Epidermal melanocyte (primary cell): ENCODE data around the gene COL27A1.
"Not testable (repeated sequence)": the region's sequence is repeated elsewhere in the genome, so short reads cannot be mapped to it uniquely, and the experiment has no call there.

Experiments
- DNase-seq: peaks from one replicate; pipeline ENCODE4 v3.0.0; 2011; ENCODE audit warnings: low spot score; ENCODE audit not compliant: insufficient read length

Gene COL27A1

DNA sequence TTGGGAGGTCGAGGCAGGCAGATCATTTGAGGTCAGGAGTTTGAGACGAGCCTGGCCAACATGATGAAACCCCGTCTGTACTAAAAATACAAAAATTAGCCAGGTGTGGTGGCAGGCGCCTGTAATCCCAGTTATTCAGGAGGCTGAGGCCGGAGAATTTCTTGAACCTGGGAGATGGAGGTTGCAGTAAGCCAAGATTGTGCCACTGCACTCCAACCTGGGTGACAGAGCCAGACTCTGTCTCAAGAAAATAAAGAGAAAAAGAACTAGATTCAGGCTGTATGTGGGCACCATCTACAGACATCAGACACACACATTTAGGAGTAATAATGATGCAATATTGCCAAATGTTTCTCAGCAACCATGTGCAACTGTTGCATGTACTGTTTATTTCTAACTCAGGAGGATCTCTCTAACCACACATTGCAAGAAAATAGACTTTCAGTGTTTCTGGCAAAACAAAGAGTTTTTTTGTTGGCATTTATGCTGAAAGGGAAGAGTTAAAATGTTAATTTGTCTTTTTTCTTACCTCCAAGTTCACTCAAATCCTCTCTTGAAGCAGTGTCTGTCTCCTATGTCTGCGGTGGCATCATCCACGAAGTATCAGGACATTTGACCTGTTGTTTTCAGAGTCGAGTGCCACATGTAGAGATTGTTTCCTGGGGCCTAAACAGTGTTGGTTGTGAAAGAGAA lies 162.5 kb downstream of the COL27A1 start:
- peak; percentile 39 for DNase-seq

DNA sequence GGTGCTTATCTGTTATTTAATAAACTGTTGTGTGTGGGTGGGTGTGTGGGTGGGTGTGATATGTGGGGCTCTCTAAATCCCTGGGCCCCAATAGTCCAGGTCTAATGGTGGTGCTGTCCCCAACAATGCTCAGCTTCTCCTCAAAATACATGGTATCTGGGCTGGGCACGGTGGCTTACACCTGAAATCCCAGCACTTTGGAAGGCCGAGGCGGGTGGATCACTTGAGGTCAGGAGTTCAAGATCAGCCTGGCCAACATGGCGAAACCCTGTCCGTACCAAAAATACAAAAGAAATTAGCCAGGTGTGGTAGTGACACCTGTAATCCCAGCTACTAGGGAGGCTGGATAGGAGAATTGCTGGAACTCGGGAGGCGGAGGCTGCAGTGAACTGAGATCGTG lies 163.1 kb downstream of the COL27A1 start:
- no peak for DNase-seq

DNA sequence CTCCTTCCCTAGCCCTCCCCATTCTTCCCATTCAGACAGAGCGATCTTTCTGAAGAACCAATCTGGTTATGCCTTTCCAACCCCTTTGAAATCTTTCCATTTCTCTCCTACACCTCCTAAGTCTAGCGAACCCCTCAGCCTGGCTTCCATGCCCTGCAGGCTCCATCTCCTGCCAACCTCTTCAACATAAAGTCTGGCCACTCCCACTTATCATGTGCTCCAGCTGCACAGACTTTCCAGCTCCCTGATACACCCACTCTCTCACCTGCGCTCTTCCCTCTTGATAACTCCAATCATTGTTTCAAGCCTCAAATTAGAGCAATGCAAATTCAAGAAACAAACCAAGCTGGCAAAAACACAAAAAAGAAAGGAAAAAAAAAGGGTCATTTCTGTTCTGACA lies 163.8 kb downstream of the COL27A1 start:
- DNase-seq, result no peak

DNA sequence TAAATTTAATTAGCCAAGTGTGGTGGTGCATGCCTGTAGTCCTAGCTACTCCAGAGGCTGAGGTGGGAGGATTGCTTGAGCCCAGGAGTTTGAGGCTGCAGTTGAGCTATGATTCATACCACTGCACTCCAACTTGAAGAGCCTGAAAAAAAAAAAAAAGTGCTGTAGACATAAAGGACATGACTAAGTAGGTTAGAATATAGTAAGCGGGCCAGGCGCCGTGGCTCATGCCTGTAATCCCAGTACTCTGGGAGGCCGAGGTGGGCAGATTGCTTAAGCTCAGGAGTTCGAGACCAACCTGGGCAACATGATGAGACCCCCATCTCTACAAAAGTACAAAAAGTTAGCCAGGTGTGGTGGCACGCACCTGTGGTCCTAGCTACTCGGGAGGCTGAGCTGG lies 165.4 kb downstream of the COL27A1 start:
- DNase-seq, result not testable (repeated sequence)

DNA sequence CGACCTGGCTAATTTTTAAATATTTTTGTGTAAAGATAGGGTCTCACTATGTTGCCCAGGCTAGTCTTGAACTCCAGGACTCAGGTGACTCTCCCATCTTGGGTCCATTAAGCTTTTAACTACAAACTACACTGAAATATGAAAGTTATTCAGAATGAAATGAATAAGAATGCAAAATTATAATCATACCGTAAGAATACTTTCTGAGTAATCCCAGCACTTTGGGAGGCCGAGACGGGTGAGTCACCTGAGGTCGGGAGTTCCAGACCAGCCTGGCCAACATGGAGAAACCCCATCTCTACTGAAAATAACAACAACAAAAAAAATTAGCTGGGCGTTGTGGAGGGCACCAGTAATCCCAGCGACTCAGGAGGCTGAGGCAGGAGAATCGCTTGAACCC lies 166.4 kb downstream of the COL27A1 start:
- DNase-seq, result no peak

DNA sequence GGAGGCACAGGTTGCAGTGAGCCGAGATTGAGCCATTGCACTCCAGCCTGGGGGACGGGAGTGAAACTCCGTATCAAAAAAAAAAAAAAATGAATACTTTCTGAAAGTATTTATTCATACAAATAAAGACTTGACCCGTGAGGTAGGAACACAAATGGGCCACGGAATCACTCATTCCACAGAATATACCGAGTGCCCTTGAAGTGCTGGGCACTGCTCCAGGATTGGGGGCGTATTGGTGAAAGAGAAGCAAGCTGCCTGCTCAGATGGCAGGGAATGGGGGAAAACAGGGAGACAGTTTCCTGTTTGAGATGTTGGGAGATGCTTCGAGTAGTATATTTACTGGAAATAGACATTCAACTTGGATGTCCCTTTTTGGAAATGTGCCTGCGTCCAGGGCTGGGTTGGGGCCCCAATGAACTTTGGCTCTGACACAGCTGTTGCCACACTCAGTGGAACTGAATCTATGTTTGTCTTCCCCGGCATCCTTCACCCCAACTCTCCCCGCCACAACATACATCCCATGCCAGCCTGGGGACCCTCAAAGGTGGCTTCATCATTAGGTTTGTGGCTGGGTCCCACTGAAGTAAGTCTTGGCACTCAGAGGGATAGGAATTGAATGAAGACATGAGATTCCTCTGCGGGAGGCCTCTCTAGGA lies 167.0 kb downstream of the COL27A1 start:
- not testable (repeated sequence) for DNase-seq

DNA sequence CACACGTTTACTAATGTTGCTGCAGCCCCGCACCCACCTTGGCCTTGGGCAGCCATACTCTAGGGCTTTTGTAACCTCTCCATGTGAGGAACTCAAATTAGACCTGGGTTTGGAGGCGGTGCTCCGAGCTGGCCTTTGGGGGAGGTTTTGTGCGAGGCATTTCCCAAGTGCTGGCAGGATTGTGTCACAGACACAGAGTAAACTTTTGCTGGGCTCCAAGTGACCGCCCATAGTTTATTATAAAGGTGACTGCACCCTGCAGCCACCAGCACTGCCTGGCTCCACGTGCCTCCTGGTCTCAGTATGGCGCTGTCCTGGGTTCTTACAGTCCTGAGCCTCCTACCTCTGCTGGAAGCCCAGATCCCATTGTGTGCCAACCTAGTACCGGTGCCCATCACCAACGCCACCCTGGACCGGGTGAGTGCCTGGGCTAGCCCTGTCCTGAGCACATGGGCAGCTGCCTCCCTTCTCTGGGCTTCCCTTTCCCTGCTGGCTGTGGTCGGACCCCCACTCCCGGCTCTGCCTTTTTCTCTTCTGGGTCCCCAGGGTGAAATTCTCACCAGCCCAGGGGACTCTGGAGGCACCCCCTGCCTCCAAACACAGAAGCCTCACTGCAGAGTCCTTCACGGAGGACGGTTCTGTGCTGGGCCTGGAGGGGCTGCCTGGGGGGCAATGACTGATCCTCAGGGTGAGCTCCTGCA lies 167.6 kb downstream of the COL27A1 start, which contains the start of gene ORM1:
Gene ORM1, plus strand, starts transcription at position 268 of the 701 bp plus-strand sequence. Its CDS starts 36 bp downstream, at position 304.
- not testable (repeated sequence) for DNase-seq

DNA sequence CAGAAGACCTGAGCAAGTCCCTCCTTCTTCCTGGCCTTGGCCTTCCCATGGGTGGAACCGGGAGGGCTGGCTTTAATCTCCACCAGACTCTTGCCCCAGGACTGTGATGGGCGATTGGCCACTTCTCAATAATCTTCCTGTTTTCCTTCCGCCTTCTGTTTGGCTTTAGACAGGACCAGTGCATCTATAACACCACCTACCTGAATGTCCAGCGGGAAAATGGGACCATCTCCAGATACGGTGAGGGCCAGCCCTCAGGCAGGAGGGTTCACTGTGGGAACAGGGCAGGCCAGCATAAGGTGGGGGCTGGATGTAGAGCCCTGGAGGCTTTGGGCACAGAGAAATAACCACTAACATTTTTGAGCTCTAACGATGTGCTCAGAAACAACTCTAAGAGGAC lies 168.5 kb downstream of the COL27A1 start:
- DNase-seq, result not testable (repeated sequence)

DNA sequence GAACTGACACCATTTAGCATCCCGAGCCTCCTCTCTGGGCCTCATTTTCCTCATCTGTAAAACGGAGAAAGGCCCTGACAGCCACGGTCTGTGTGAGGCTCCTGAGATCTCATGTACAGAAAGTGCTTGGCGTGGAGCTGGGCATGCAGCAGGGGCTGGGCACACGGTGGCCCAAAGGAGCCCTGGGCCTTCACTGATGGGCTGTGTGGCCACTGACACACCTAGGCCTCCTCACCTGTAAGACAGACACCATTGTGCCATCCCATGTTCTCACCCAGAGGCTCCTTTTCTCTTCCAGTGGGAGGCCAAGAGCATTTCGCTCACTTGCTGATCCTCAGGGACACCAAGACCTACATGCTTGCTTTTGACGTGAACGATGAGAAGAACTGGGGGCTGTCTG lies 169.2 kb downstream of the COL27A1 start:
- no peak for DNase-seq

DNA sequence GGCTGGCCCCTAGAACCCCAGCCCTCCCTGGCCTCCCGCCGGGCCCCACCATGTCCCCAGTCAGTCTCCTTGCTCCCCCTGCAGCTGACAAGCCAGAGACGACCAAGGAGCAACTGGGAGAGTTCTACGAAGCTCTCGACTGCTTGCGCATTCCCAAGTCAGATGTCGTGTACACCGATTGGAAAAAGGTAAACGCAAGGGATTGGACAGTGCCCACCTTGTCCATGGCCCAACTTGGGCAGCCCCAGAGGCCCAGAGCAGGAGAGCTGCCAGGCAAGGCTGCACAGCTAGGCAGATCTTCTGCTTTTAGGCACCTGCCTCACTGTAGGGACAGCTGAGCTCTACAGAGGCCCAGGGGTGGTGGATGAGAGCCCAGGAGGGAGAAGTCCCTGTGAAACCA lies 169.6 kb downstream of the COL27A1 start:
- DNase-seq, result not testable (repeated sequence)

DNA sequence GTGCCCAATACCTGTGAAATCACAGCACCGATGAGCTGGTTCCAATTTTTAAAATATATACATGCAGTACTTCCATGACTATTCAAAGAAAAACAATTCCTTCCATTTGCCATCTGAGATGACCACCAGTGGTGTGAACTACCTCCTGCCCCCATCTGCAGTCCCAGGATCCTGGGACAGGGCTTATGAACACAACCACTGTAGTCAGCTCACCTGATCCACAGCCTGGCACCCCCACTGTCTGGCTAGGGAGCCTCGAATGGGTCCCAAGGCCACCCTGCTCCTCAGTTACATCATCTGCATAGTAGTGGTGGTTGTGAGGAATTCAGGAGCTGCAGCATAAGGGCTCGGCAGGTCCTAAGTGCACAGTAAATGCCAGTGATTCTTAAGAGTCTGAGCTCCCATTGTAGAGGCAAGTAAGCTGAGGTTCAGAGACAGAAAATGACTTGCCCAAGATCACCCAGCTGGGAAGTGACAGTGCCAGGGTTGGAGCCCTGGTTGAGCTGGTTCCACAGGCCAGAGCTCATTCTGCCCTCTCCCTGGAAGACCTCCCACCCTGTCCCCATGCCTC lies 170.4 kb downstream of the COL27A1 start:
- DNase-seq, result not testable (repeated sequence)

DNA sequence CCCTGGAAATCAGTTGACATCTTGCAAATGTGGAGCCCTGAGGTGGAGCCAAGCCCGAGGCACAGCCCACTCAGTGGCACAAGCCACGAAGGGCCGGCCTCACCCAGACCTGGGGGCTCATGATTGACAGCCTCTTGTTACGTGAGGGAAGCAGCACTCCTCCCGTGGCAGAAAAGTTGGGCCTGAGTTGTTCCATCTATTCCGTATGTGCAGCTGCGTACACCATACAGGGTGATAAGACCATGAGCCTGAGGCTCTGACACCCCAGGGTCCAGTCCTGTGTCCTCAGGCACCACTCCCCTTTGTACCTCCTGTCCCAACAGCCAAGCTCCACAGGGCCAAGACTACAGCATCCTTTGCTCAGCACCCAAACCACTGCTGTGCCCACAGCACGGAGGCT lies 172.4 kb downstream of the COL27A1 start:
- DNase-seq, result no peak

DNA sequence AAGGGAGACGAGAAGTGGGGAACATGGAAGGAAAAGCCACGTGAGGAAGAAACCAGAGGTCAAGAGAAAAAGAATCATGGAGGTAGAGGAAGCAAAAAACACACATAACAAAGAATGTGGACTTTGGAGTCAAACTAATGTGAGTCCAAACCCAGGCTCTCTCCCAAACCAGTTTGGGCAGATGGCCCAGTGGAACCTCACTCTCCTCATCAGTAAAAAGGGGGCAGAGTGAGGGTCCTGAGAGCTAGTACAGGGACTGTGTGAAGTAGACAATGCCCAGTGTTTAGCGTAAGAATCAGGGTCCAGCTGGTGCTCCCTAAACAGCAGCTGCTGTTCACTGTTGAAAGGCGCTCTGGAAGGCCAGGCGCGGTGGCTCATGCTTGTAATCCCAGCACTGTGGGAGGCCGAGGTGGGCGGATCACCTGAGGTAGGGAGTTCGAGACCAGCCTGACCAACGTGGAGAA lies 173.1 kb downstream of the COL27A1 start:
- DNase-seq, result not testable (repeated sequence)

DNA sequence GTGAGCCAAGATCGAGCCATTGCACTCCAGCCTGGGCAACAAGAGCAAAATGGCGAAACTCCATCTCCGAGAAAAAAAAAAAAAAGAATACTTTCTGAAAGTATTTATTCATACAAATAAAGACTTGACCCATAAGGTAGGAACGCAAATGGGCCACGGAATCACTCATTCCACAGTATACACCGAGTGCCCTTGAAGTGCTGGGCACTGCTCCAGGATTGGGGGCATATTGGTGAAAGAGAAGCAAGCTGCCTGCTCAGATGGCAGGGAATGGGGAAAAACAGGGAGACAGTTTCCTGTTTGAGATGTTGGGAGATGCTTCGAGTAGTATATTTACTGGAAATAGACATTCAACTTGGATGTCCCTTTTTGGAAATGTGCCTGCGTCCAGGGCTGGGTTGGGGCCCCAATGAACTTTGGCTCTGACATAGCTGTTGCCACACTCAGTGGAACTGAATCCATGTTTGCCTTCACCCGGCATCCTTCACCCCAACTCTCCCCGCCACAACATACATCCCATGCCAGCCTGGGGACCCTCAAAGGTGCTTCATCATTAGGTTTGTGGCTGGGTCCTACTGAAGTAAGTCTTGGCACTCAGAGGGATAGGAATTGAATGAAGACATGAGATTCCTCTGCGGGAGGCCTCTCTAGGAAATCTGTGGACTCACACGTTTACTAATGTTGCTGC lies 173.7 kb downstream of the COL27A1 start:
- not testable (repeated sequence) for DNase-seq

DNA sequence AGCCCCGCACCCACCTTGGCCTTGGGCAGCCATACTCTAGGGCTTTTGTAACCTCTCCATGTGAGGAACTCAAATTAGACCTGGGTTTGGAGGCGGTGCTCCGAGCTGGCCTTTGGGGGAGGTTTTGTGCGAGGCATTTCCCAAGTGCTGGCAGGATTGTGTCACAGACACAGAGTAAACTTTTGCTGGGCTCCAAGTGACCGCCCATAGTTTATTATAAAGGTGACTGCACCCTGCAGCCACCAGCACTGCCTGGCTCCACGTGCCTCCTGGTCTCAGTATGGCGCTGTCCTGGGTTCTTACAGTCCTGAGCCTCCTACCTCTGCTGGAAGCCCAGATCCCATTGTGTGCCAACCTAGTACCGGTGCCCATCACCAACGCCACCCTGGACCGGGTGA lies 174.3 kb downstream of the COL27A1 start, which contains the start of gene ORM2:
Gene ORM2, plus strand, starts transcription at position 245 of the 398 bp plus-strand sequence. Its CDS starts 36 bp downstream, at position 281.
- not testable (repeated sequence) for DNase-seq

DNA sequence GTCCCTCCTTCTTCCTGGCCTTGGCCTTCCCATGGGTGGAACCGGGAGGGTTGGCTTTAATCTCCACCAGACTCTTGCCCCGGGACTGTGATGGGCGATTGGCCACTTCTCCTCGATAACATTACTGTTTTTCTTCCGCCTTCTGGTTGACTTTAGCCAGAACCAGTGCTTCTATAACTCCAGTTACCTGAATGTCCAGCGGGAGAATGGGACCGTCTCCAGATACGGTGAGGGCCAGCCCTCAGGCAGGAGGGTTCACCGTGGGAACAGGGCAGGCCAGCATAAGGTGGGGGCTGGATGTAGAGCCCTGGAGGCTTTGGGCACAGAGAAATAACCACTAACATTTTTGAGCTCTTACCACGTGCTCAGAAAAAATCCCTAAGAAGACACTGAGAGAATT lies 175.3 kb downstream of the COL27A1 start:
- DNase-seq, result no peak

DNA sequence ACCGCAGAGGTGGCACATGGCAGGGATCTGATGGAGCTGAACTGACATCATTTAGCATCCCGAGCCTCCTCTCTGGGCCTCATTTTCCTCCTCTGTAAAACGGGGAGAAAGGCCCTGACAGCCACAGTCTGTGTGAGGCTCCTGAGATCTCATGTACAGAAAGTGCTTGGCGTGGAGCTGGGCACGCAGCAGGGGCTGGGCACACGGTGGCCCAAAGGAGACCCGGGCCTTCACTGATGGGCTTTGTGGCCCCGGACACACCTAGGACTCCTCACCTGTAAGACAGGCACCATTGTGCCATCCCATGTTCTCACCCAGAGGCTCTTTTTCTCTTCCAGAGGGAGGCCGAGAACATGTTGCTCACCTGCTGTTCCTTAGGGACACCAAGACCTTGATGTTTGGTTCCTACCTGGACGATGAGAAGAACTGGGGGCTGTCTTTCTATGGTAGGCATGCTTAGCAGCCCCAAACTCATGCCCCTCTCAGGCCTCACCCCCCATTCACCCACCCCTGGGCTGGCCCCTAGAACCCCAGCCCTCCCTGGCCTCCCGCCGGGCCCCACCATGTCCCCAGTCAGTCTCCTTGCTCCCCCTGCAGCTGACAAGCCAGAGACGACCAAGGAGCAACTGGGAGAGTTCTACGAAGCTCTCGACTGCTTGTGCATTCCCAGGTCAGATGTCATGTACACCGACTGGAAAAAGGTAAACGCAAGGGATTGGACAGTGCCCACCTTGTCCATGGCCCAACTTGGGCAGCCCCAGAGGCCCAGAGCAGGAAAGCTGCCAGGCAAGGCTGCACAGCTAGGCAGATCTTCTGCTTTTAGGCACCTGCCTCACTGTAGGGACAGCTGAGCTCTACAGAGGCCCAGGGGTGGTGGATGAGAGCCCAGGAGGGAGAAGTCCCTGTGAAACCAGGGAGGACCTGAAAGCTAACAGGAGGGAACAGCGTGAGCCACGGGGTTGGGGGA lies 176.2 kb downstream of the COL27A1 start:
- DNase-seq, result not testable (repeated sequence)

DNA sequence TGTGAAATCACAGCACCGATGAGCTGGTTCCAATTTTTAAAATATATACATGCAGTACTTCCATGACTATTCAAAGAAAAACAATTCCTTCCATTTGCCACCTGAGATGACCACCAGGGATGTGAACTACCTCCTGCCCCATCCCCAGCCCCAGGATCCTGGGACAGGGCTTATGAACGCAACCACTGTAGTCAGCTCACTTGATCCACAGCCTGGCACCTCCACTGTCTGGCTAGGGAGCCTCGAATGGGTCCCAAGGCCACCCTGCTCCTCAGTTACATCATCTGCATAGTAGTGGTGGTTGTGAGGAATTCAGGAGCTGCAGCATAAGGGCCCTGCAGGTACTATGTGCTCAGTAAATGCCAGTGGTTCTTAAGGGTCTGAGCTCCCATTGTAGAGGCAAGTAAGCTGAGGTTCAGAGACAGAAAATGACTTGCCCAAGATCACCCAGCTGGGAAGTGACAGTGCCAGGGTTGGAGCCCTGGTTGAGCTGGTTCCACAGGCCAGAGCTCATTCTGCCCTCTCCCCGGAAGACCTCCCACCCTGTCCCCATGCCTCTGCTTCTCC lies 177.2 kb downstream of the COL27A1 start:
- DNase-seq, result not testable (repeated sequence)

DNA sequence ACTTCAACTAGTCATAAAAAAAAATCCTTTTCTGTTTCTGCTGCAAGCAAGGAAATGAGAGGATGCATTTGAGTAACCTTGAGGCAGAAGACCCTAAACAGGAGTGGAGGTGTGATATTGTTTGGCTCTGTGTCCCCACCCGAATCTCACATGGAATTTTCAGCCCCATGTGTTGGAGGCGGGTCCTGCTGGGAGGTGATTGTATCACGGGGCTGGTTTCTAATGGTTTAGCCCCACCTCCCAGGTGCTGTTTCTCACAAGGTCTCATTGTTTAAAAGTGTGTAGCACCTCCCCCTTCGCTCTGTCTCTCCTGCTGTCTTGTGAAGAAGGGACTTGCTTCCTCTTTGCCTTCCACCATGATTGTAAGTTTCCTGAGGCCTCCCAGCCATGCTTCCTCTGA lies 178.4 kb downstream of the COL27A1 start:
- DNase-seq, result not testable (repeated sequence)

DNA sequence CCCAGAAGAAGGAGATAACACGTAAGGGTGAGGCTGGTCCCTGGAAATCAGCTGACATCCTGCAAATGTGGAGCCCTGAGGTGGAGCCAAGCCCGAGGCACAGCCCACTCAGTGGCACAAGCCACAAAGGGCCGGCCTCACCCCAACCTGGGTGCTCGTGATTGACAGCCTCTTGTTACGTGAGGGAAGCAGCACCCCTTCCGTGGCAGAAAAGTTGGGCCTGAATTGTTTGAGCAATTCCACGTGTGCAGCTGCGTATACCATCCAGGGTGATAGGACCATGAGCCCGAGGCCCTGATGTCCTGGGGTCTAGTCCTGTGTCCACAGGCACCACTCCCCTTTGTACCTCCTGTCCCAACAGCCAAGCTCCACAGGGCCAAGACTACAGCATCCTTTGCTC lies 179.2 kb downstream of the COL27A1 start:
- DNase-seq, result no peak
